Cardiac fibroblast (primary cell): ENCODE results near the gene BIRC7.

Source experiments
- DNase-seq, 2 donors: peaks; one replicate each; pipeline versions ENCODE4 v3.0.0 to v3.0.0-alpha.2; 2010; ENCODE audit warnings: low read depth in 2 of 2
- H3K4me3 ChIP-seq, 2 donors: replicated peaks in 1 of 2; 1 replicate in 1 of 2; 2 replicates in 1 of 2; pipeline ENCODE4 v1.5.1; 2011; ENCODE audit warnings: low read depth in 2 of 2, low read length in 2 of 2, mild to moderate bottlenecking in 2 of 2, moderate library complexity in 1 of 2
- TF ChIP-seq, protein P1 (sequence below): IDR thresholded peaks from one replicate; pipeline ENCODE4 v1.5.1; 2011; ENCODE audit warnings: low read depth, mild to moderate bottlenecking, low read length, inconsistent platforms

BIRC7 gene

DNA sequence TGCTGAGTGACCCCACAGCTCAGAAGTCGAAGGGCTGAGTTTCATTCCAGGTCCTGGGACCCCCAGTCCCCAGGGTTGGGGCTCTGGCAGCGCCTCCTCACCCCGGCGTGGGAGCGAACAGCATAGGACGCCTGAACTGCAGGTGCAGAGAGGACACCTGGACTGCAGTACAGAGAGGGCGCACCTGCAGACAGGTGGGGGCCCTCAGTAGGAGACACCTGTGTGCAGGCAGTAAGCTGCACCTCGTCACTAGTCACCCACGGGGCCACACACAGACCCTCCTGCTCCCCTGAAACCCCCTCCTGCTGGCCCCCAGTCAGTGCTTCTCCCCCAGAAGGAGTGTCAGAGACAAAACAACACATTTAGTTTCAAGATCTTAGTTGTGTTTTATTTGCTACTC is 27.1 kb downstream of the BIRC7 start:
- TF ChIP-seq, protein P1, sequence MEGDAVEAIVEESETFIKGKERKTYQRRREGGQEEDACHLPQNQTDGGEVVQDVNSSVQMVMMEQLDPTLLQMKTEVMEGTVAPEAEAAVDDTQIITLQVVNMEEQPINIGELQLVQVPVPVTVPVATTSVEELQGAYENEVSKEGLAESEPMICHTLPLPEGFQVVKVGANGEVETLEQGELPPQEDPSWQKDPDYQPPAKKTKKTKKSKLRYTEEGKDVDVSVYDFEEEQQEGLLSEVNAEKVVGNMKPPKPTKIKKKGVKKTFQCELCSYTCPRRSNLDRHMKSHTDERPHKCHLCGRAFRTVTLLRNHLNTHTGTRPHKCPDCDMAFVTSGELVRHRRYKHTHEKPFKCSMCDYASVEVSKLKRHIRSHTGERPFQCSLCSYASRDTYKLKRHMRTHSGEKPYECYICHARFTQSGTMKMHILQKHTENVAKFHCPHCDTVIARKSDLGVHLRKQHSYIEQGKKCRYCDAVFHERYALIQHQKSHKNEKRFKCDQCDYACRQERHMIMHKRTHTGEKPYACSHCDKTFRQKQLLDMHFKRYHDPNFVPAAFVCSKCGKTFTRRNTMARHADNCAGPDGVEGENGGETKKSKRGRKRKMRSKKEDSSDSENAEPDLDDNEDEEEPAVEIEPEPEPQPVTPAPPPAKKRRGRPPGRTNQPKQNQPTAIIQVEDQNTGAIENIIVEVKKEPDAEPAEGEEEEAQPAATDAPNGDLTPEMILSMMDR, result no peak
- no peak for DNase-seq
- no peak overlapping the region for H3K4me3 ChIP-seq

GRCh38 chr20:63264000-63264399 is 28.3 kb downstream of the BIRC7 start:
- TF ChIP-seq, protein P1, result no peak
- no peak overlapping the region for H3K4me3 ChIP-seq
- DNase-seq, result no peak

DNA sequence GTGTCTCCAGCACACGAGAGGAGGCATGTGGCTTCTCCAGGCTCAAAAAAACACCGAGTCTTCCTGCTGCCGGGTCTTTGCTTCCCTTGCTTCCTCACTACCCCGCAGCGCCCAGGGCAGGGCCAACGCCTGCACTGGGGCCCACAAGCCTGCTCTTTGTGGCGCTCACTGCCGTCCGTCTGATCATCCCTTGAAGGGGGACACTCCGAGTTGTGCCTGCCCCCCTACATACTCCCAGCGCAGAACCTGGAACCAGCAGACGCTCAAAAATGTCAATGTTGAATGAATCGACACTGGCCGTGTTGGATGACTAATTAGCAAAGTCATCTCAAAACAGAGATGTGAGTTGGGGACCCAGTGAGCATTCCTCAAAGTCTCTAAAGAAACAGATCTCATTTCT is 28.8 kb downstream of the BIRC7 start:
- TF ChIP-seq, protein P1, result no peak
- no peak overlapping the region for H3K4me3 ChIP-seq
- no peak for DNase-seq

- DNase-seq, result no peak
- no peak overlapping the region for H3K4me3 ChIP-seq
- TF ChIP-seq, protein P1, result no peak
These were observed 30.3 kb downstream of the BIRC7 start for GRCh38 chr20:63265891-63266515.

DNA sequence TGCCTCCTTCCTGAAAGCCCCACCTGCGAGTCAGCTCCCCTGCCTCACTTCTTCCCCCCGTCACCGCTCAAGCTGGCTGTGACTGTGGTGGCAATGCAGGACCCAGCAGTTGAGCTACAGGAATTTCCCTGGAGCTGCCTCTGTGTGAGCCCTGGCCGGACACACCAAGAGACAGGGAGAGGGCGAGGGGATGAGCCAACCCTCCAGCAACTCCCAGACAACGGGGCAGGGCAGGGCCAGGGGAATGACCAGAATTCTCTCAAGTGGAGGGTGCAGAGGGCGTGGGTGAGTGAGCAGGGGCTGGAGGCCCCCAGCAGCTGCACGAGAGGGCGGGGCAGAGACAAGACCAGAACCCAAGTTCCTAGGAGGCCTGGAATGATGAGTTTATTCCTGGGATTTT is 32.0 kb downstream of the BIRC7 start:
- TF ChIP-seq, protein P1, result no peak
- DNase-seq, result no peak
- no peak overlapping the region for H3K4me3 ChIP-seq

DNA sequence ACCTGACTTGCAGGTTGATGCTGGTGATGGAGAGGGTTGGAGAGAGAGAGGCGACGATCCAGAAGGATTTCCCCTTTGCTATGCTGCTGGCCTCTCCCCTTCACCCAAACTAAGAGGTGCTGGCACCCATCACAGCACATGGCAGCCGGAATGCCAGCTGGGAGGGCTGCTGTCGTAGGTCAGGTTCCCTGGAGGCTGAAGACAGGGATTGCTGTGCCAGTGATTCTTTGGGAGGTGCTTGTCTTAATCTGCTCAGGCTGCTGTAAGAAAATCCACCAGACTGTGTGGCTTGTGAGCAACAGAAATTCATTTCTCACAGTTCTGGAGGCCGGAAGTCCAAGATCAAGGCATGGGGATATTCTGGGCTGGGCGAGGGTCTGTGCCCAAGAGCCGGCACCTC is 32.6 kb downstream of the BIRC7 start:
- DNase-seq, result no peak
- TF ChIP-seq, protein P1, result no peak
- H3K4me3 ChIP-seq, result no peak overlapping the region
